ENCODE measurements around the gene NDC1.

- TF ChIP-seq, protein P1, sequence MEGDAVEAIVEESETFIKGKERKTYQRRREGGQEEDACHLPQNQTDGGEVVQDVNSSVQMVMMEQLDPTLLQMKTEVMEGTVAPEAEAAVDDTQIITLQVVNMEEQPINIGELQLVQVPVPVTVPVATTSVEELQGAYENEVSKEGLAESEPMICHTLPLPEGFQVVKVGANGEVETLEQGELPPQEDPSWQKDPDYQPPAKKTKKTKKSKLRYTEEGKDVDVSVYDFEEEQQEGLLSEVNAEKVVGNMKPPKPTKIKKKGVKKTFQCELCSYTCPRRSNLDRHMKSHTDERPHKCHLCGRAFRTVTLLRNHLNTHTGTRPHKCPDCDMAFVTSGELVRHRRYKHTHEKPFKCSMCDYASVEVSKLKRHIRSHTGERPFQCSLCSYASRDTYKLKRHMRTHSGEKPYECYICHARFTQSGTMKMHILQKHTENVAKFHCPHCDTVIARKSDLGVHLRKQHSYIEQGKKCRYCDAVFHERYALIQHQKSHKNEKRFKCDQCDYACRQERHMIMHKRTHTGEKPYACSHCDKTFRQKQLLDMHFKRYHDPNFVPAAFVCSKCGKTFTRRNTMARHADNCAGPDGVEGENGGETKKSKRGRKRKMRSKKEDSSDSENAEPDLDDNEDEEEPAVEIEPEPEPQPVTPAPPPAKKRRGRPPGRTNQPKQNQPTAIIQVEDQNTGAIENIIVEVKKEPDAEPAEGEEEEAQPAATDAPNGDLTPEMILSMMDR (IDR thresholded peaks at IDR 0.05) = no peak
- TF ChIP-seq POLR2A (IDR thresholded peaks at IDR 0.05) = no peak
Observed at GRCh38 chr1:53728702-53729455, 109.2 kb downstream of the NDC1 start.
